A673 (cell line): ENCODE measurements around the gene TOLLIP. TPM values are rescaled to one million over a fixed set of nuclear protein-coding genes. Genes with fewer than 3 reads are reported as not detected.

ENCODE experiments used
- BruUV-seq: library from RNA; stranded (reverse); fragments of 400-500 nt; replicated peaks from 2 replicates; lab custom pipeline; 2021; lab: Mats Ljungman, UMichigan
- CTCF ChIA-PET: fragments of 300-600 bp; sonication (Branson Sonifier 250); formaldehyde crosslinking; loops from one replicate; lab custom pipeline; 2022; ENCODE audit warnings: antibody characterized with exemption; lab: Charles Lee
- POLR2A ChIA-PET: fragments of 300-600 bp; sonication (Branson Sonifier 250); formaldehyde crosslinking; loops from one replicate; lab custom pipeline; 2022; ENCODE audit warnings: antibody characterized with exemption; ENCODE audit not compliant: low non-redundant PET; lab: Charles Lee
- DNase-seq: peaks from one replicate; pipeline ENCODE4 v3.0.0-alpha.2; 2015; ENCODE audit warnings: low spot score
- H3K27ac ChIP-seq: fragments of 200-600 bp; sonication (generic); 2 replicates; pipeline ENCODE4 v1.5.1; 2016; ENCODE audit warnings: mixed run types, low read depth, mild to moderate bottlenecking, mixed read lengths, antibody characterized with exemption, low read length; ENCODE audit not compliant: poor library complexity, severe bottlenecking
- H3K27me3 ChIP-seq: fragments of 200-600 bp; sonication (generic); replicated peaks from 2 replicates; pipeline ENCODE4 v1.6.1; 2017; ENCODE audit warnings: mixed run types, low read depth, mild to moderate bottlenecking, mixed read lengths, antibody characterized with exemption, low read length; ENCODE audit not compliant: insufficient read depth, poor library complexity
- H3K36me3 ChIP-seq: fragments of 200-600 bp; sonication (generic); 2 replicates; pipeline ENCODE4 v1.6.1; 2016; ENCODE audit warnings: mixed run types, mild to moderate bottlenecking, mixed read lengths, antibody characterized with exemption, low read length; ENCODE audit not compliant: insufficient read depth, poor library complexity, severe bottlenecking
- H3K4me1 ChIP-seq: fragments of 200-600 bp; sonication (generic); 2 replicates; pipeline ENCODE4 v1.6.1; 2017; ENCODE audit warnings: mixed run types, mild to moderate bottlenecking, mixed read lengths, antibody characterized with exemption, low read length; ENCODE audit not compliant: insufficient read depth, poor library complexity, severe bottlenecking
- H3K4me3 ChIP-seq: fragments of 200-600 bp; sonication (generic); 2 replicates; pipeline ENCODE4 v1.5.1; 2016; ENCODE audit warnings: low read depth, mixed run types, mild to moderate bottlenecking, mixed read lengths, low read length; ENCODE audit not compliant: poor library complexity, severe bottlenecking
- H3K9me3 ChIP-seq: fragments of 200-600 bp; sonication (generic); 2 replicates; pipeline ENCODE4 v1.6.1; 2016; ENCODE audit warnings: mixed run types, low read depth, mild to moderate bottlenecking, mixed read lengths, antibody characterized with exemption, low read length; ENCODE audit not compliant: poor library complexity, severe bottlenecking
- CTCF ChIP-seq: fragments of 300-800, 200-600 bp; sonication (generic); conservative IDR thresholded peaks from 2 replicates; pipeline ENCODE4 v1.5.1; 2017; ENCODE audit warnings: low read depth, mild to moderate bottlenecking, antibody characterized with exemption, low read length, moderate library complexity, mixed read lengths
- EZH2 ChIP-seq: fragments of 200-600 bp; sonication (generic); IDR thresholded peaks from 2 replicates; pipeline ENCODE4 v1.6.1; 2017; ENCODE audit warnings: borderline replicate concordance, low read depth, mild to moderate bottlenecking, mixed read lengths, antibody characterized with exemption, low read length; ENCODE audit not compliant: poor library complexity, severe bottlenecking
- intact Hi-C: fragments of 100-400 bp; cut with micrococcal nuclease; formaldehyde crosslinking; loops from one replicate; pipeline ENCODE4 v1.10.0; 2022; ENCODE audit not compliant: unreplicated experiment
- total RNA-seq: library from RNA; stranded (reverse); gene quantifications from 2 replicates; pipeline ENCODE4 v1.2.3, GENCODE V29; 2021

TOLLIP gene
- total RNA-seq, 1 experiment from 2014 or later = 32.5 TPM

DNA sequence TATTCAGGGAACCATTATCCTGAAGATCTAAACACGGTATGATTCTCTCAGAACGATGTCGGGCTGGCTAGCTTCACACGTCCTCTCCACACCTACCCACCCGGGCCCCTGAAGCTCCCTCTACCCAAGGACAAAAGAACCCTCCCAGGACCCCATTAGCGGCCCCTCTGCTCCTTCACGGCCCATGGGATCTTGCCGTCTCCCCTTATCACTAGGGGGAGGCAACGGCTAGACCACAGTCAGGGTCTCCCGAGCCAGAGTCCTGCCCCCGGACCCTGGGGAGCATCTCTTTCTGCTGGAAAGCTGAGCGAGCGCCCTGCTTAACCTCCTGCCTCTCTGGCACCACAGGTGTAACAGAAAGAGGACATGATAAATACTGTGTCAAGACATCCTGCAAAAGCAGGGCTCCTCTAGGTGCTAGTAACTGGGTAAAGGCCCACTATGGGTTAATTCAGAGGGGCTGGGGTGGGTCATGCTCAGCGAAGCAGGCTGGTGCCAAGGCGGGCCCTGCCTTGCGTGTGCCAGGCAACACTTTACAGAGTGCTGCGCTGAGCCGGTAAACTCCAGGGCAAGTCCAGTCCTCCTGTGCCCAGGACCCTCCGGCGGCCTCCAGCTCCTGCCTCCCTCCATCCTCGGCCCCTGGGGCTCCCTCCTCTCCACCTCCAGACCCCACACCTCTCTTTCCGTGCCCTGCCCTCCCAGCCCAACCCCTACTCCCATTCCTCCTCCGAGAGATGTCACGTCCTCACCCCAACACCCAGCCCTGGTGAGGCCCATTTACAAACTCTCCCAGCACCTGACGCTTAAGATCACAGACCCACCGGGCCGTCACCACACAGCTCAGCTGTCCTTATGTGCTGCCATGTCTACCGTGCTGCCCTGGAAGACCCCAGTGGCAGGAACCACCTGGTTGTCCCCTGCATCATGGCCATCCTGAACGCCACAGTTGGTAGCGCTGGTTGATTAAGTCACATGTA is 3.0 kb downstream of the TOLLIP start:
- intact Hi-C loops = no loop called here
- DNase-seq = no peak
- ChIA-PET CTCF (no interaction called here), POLR2A (no interaction called here)
- peaks cover under 1% of the 10 kb centered on the region for H3K9me3 ChIP-seq
- TF ChIP-seq EZH2 = no peak
- TF ChIP-seq CTCF = no peak
- no peak overlapping the region for H3K4me3 ChIP-seq
- H3K36me3 ChIP-seq = no peaks in the 10 kb centered on the region
- H3K27ac ChIP-seq = no peak overlapping the region
- H3K27me3 ChIP-seq = no peaks in the 10 kb centered on the region
- no TSS peak for BruUV-seq
- H3K4me1 ChIP-seq = peaks cover 9% of the 10 kb centered on the region

- no peak for DNase-seq
- POLR2A ChIA-PET = no interaction called here
- H3K27me3 ChIP-seq = no peaks in the 10 kb centered on the region
- H3K4me1 ChIP-seq = peaks cover 7% of the 10 kb centered on the region
- H3K36me3 ChIP-seq = no peaks in the 10 kb centered on the region
- H3K9me3 ChIP-seq = no peaks in the 10 kb centered on the region
- intact Hi-C loops = no loop called here
- H3K27ac ChIP-seq = no peak overlapping the region
- no TSS peak for BruUV-seq
- CTCF ChIA-PET = no interaction called here
- H3K4me3 ChIP-seq = no peak overlapping the region
- TF ChIP-seq EZH2 (no peak), CTCF (no peak)
Measured at GRCh38 chr11:1305501-1306056, 3.9 kb downstream of the TOLLIP start.

- no peak for DNase-seq
- H3K4me1 ChIP-seq = peaks cover 4% of the 10 kb centered on the region
Measured at GRCh38 chr11:1305063-1305495, 4.4 kb downstream of the TOLLIP start.

More at GRCh38 chr11:1305063-1305495, 4.4 kb downstream of the TOLLIP start:
- Histone ChIP-seq H3K36me3 (no peaks in the 10 kb centered on the region), H3K4me3 (no peak overlapping the region), H3K9me3 (no peaks in the 10 kb centered on the region), H3K27me3 (no peaks in the 10 kb centered on the region), H3K27ac (no peak overlapping the region)
- no peak for TF ChIP-seq CTCF
- no peak for TF ChIP-seq EZH2
- BruUV-seq = no TSS peak
- CTCF ChIA-PET = no interaction called here
- intact Hi-C loops = no loop called here
- POLR2A ChIA-PET = no interaction called here
